BLaER1 (cell line): ENCODE results near the gene IGSF9B.
A peak's percentile ranks its signal among the peaks of the same experiment; 100 is the strongest.

Experiments used
- H3K27ac ChIP-seq: shearing (Covaris generic); formaldehyde crosslinking; 2 replicates; pipeline ENCODE4 v1.8.1; 2022
- H3K27me3 ChIP-seq: shearing (Covaris generic); formaldehyde crosslinking; 2 replicates; pipeline ENCODE4 v1.8.1; 2022
- H3K36me3 ChIP-seq: shearing (Covaris generic); formaldehyde crosslinking; 2 replicates; pipeline ENCODE4 v1.8.1; 2022
- H3K4me1 ChIP-seq: shearing (Covaris generic); formaldehyde crosslinking; 2 replicates; pipeline ENCODE4 v1.8.1; 2022
- H3K4me2 ChIP-seq: shearing (Covaris generic); formaldehyde crosslinking; 2 replicates; pipeline ENCODE4 v1.8.1; 2022
- H3K4me3 ChIP-seq: shearing (Covaris generic); formaldehyde crosslinking; 2 replicates; pipeline ENCODE4 v1.8.1; 2022
- H3K9ac ChIP-seq: shearing (Covaris generic); formaldehyde crosslinking; 2 replicates; pipeline ENCODE4 v1.8.1; 2022
- H3K9me3 ChIP-seq: shearing (Covaris generic); formaldehyde crosslinking; 2 replicates; pipeline ENCODE4 v1.8.1; 2022
- H4K20me1 ChIP-seq: shearing (Covaris generic); formaldehyde crosslinking; 2 replicates; pipeline ENCODE4 v1.8.1; 2022
- Cebpa-rat ChIP-seq: shearing (Covaris generic); IDR thresholded peaks from 2 replicates; pipeline ENCODE4 v1.8.1; 2022

Gene IGSF9B

GRCh38 chr11:133898031-133898769, 58.6 kb downstream of the IGSF9B start:
- Histone ChIP-seq H3K36me3 (no peaks in the 10 kb centered on the region), H3K27ac (no peak overlapping the region), H3K4me2 (peak overlapping the region; percentile 86), H3K9me3 (no peaks in the 10 kb centered on the region; the same call in 1 of the 2 replicates), H3K4me3 (no peak overlapping the region), H3K9ac (no peak overlapping the region), H3K27me3 (no peaks in the 10 kb centered on the region), H4K20me1 (no peaks in the 10 kb centered on the region), H3K4me1 (peaks cover 59% of the 10 kb centered on the region)
- no peak for TF ChIP-seq Cebpa-rat

GRCh38 chr11:133897331-133897650, 59.5 kb downstream of the IGSF9B start:
- TF ChIP-seq Cebpa-rat, result no peak
- Histone ChIP-seq H3K4me3 (no peak overlapping the region), H4K20me1 (no peaks in the 10 kb centered on the region), H3K9ac (no peak overlapping the region), H3K9me3 (no peaks in the 10 kb centered on the region; the same call in 1 of the 2 replicates), H3K27me3 (no peaks in the 10 kb centered on the region), H3K27ac (0 out of 2 replicates have a peak overlapping the region, but pooled peaks have one; percentile 23), H3K4me2 (peak overlapping the region; percentile 86), H3K4me1 (peaks cover 68% of the 10 kb centered on the region), H3K36me3 (no peaks in the 10 kb centered on the region)

DNA sequence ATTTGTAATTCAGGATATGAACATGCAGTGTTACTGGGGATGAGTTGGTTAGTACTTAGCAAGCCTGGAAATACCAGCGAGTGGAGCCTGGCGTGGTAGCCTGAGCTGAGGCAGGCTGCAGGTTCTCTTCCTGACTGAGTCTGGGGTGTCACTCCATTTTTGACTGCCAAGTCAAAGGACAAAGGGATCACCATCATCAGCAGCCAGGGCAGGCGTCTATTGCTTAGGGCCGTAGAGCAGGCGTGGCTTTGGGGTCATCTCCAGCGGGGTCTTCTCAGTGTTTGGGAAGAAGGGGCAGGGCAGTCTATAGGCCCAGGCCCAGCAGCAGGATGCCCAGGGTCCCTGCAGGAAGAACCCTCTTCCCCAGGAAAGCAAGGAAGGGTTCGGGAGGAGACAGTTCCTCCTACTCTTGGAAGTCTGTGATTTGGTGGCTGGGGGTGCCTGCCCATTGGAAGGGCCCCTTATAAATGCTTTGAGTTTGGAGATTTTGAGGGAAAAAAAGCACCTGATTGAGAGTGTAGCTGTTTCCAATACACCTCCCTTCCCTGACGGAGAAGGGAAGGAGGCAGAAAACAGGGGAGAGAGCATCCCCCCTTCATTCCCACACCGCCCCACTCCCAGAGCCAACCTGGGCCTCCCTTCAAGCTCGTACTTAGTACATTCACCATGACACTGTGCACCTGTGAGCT, 60.0 kb downstream of the IGSF9B start:
- Histone ChIP-seq H3K9ac (no peak overlapping the region), H3K4me1 (peaks cover 73% of the 10 kb centered on the region), H4K20me1 (no peaks in the 10 kb centered on the region), H3K4me3 (no peak overlapping the region), H3K36me3 (no peaks in the 10 kb centered on the region), H3K27ac (peak overlapping the region; percentile 23; the same call in 1 of the 2 replicates), H3K9me3 (no peaks in the 10 kb centered on the region; the same call in 1 of the 2 replicates), H3K4me2 (peak overlapping the region; percentile 86), H3K27me3 (no peaks in the 10 kb centered on the region)
- no peak for TF ChIP-seq Cebpa-rat

- Histone ChIP-seq H3K9ac (peak overlapping the region; percentile 50; the same call in 1 of the 2 replicates), H4K20me1 (no peaks in the 10 kb centered on the region), H3K4me2 (peak overlapping the region; percentile 86), H3K27ac (peak overlapping the region; percentile 72), H3K4me1 (peaks cover 81% of the 10 kb centered on the region), H3K9me3 (no peaks in the 10 kb centered on the region; the same call in 1 of the 2 replicates), H3K27me3 (no peaks in the 10 kb centered on the region), H3K36me3 (no peaks in the 10 kb centered on the region), H3K4me3 (peak overlapping the region; percentile 38; the same call in 1 of the 2 replicates)
- TF ChIP-seq Cebpa-rat, result no peak
Measured at GRCh38 chr11:133896028-133896427, 60.7 kb downstream of the IGSF9B start.

DNA sequence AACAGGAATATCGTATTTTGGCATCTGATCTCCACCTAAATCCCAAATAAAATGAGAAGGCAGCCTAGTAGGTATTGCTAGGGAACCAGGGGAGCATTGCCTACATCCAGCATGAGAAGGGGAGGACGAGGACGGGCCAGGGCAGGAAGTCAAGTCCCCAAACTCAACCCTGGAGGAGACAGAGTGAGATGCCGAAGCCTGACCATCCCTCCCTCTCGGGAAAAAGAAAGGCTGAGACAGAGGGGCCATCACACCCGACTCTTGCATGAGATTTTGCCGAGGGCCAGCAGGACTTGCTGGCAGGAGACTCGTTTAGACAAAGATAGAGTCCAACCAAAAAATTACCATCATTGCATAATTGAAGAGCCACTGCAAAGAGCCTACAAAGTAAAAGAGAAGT, 61.2 kb downstream of the IGSF9B start:
- Histone ChIP-seq H3K27ac (peak overlapping the region; percentile 72), H3K27me3 (no peaks in the 10 kb centered on the region), H3K4me2 (peak overlapping the region; percentile 86), H3K9ac (peak overlapping the region; percentile 50; the same call in 1 of the 2 replicates), H3K36me3 (no peaks in the 10 kb centered on the region), H3K9me3 (no peaks in the 10 kb centered on the region; the same call in 1 of the 2 replicates), H4K20me1 (no peaks in the 10 kb centered on the region), H3K4me1 (peaks cover 86% of the 10 kb centered on the region), H3K4me3 (peak overlapping the region; percentile 38)
- no peak for TF ChIP-seq Cebpa-rat

GRCh38 chr11:133895061-133895479, 61.7 kb downstream of the IGSF9B start:
- peak overlapping the region; percentile 72 for H3K27ac ChIP-seq
- H3K36me3 ChIP-seq, result no peaks in the 10 kb centered on the region
- H3K9ac ChIP-seq, result no peak overlapping the region
- no peaks in the 10 kb centered on the region for H3K27me3 ChIP-seq
- no peaks in the 10 kb centered on the region; the same call in 1 of the 2 replicates for H3K9me3 ChIP-seq
- no peak for TF ChIP-seq Cebpa-rat
- peaks cover 90% of the 10 kb centered on the region for H3K4me1 ChIP-seq
- peak overlapping the region; percentile 86 for H3K4me2 ChIP-seq
- no peak overlapping the region for H3K4me3 ChIP-seq
- H4K20me1 ChIP-seq, result no peaks in the 10 kb centered on the region

- Histone ChIP-seq H4K20me1 (no peaks in the 10 kb centered on the region), H3K36me3 (no peaks in the 10 kb centered on the region), H3K9me3 (no peaks in the 10 kb centered on the region), H3K9ac (no peak overlapping the region), H3K27me3 (no peaks in the 10 kb centered on the region), H3K27ac (peak overlapping the region; percentile 42; the same call in 1 of the 2 replicates), H3K4me2 (peak overlapping the region; percentile 86), H3K4me3 (no peak overlapping the region), H3K4me1 (peaks cover 100% of the 10 kb centered on the region)
- no peak for TF ChIP-seq Cebpa-rat
Measured at GRCh38 chr11:133893381-133893780, 63.4 kb downstream of the IGSF9B start.

- Histone ChIP-seq H3K27ac (peak overlapping the region; percentile 42; the same call in 1 of the 2 replicates), H3K27me3 (no peaks in the 10 kb centered on the region), H3K9me3 (no peaks in the 10 kb centered on the region), H4K20me1 (no peaks in the 10 kb centered on the region), H3K9ac (no peak overlapping the region), H3K36me3 (no peaks in the 10 kb centered on the region), H3K4me2 (peak overlapping the region; percentile 86), H3K4me1 (peaks cover 100% of the 10 kb centered on the region), H3K4me3 (no peak overlapping the region)
- no peak for TF ChIP-seq Cebpa-rat
Measured at GRCh38 chr11:133892584-133893380, 64.0 kb downstream of the IGSF9B start.

DNA sequence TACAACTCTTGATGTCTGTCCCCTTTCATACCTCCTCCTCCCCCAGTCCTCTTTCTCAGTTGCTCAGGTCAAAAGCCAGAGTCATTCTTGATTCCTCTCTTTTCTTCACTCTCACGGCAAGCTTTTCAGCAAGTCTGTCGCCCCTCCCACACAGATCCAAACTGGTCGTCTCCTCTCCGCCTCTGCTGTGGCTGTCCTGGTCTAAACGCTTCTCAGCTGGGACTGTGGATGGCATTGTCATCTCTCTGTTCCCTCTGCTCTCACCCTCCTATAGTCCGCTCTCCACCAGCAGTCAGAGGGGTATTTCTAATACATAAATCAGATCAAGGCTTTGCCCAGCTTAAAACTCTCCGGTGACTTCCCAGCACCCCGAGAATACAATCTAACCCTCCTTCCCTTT, 64.6 kb downstream of the IGSF9B start:
- H3K27me3 ChIP-seq, result no peaks in the 10 kb centered on the region
- H3K36me3 ChIP-seq, result no peaks in the 10 kb centered on the region
- peak overlapping the region; percentile 42; the same call in 1 of the 2 replicates for H3K27ac ChIP-seq
- peaks cover 100% of the 10 kb centered on the region for H3K4me1 ChIP-seq
- no peak overlapping the region for H3K4me2 ChIP-seq
- H3K9me3 ChIP-seq, result peaks cover 2% of the 10 kb centered on the region; the same call in 1 of the 2 replicates
- H3K9ac ChIP-seq, result no peak overlapping the region
- no peak for TF ChIP-seq Cebpa-rat
- no peak overlapping the region for H3K4me3 ChIP-seq
- no peaks in the 10 kb centered on the region for H4K20me1 ChIP-seq
